DOHH2 (cell line): Measurements from ENCODE around the gene CACNA2D3.

Experiments used
- H3F3A ChIP-seq: fragments of 200-600 bp; sonication (generic), shearing (Covaris generic); 2 replicates; pipeline ENCODE4 v1.6.0; 2016; ENCODE audit warnings: antibody characterized with exemption, mild to moderate bottlenecking; ENCODE audit not compliant: control insufficient read depth, insufficient read depth
- H3K27ac ChIP-seq: fragments of 200-600 bp; sonication (generic); 2 replicates; pipeline ENCODE4 v1.5.1; 2014; ENCODE audit warnings: low read depth, mild to moderate bottlenecking, low read length, moderate library complexity
- H3K27me3 ChIP-seq: fragments of 200-600 bp; sonication (generic); 2 replicates; pipeline ENCODE4 v1.6.1; 2014; ENCODE audit warnings: mild to moderate bottlenecking, low read length, mixed read lengths; ENCODE audit not compliant: control insufficient read depth
- H3K36me3 ChIP-seq: fragments of 200-600 bp; sonication (generic); 2 replicates; pipeline ENCODE4 v1.6.1; 2014; ENCODE audit warnings: mild to moderate bottlenecking, low read length, moderate library complexity, mixed read lengths; ENCODE audit not compliant: control insufficient read depth
- H3K4me1 ChIP-seq: fragments of 200-600 bp; sonication (generic); 2 replicates; pipeline ENCODE4 v1.6.1; 2014; ENCODE audit warnings: mild to moderate bottlenecking, low read length, mixed read lengths; ENCODE audit not compliant: control insufficient read depth
- H3K4me2 ChIP-seq: fragments of 200-600 bp; sonication (generic); 2 replicates; pipeline ENCODE4 v1.6.0; 2014; ENCODE audit warnings: mild to moderate bottlenecking, low read length, moderate library complexity
- H3K4me3 ChIP-seq: fragments of 200-600 bp; sonication (generic); 2 replicates; pipeline ENCODE4 v1.5.1; 2014; ENCODE audit warnings: mild to moderate bottlenecking, low read length, mixed read lengths
- H3K79me2 ChIP-seq: fragments of 200-600 bp; sonication (generic); 2 replicates; pipeline ENCODE4 v1.6.1; 2014; ENCODE audit warnings: mild to moderate bottlenecking, low read length, mixed read lengths; ENCODE audit not compliant: control insufficient read depth
- H3K9me2 ChIP-seq: fragments of 200-600 bp; sonication (generic); replicated peaks from 2 replicates; pipeline ENCODE4 v1.6.1; 2014; ENCODE audit warnings: mild to moderate bottlenecking, low read length, mixed read lengths; ENCODE audit not compliant: control insufficient read depth
- H3K9me3 ChIP-seq: fragments of 200-600 bp; sonication (generic); 2 replicates; pipeline ENCODE4 v1.6.1; 2014; ENCODE audit warnings: antibody characterized with exemption, low read length, mixed read lengths; ENCODE audit not compliant: control insufficient read depth, insufficient read depth
- H4K20me1 ChIP-seq: fragments of 200-600 bp; sonication (generic); 2 replicates; pipeline ENCODE4 v1.6.0; 2014; ENCODE audit warnings: low read depth, mild to moderate bottlenecking, antibody characterized with exemption, low read length, moderate library complexity; ENCODE audit not compliant: control insufficient read depth, insufficient read depth
- CTCF ChIP-seq: fragments of 200-600 bp; sonication (generic); IDR thresholded peaks from one replicate; pipeline ENCODE4 v1.5.1; 2014; ENCODE audit warnings: antibody characterized with exemption, mild to moderate bottlenecking, low read depth, low read length; ENCODE audit not compliant: poor library complexity, severe bottlenecking
- EZH2phosphoT487 ChIP-seq: fragments of 200-600 bp; sonication (generic); IDR thresholded peaks from 2 replicates; pipeline ENCODE4 v1.6.1; 2017; ENCODE audit warnings: borderline replicate concordance, mild to moderate bottlenecking, antibody characterized with exemption, low read length, moderate library complexity, mixed read lengths

The CACNA2D3 gene

DNA sequence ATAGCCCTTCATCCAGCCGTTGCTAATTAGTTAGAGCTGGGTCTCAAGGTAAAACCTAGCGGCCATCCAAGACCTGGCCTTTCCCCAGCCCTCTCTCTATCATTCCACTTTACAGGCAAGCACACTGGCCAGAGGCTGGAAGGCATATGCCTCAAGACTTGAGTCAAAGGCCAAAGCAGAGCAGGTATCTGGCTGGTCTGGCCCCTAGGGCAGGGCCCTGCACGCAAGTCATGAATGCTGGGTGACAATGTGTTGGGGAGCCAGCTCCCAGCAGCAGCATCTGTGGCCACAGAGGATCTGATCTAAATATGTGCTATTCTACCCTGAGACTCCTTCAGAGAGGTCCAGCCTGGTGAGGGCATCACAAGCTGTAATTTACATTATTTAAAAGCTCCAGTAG is 691.9 kb downstream of the CACNA2D3 start:
- H3K79me2 ChIP-seq = no peaks in the 10 kb centered on the region
- no peaks in the 10 kb centered on the region for H3K27me3 ChIP-seq
- no peak overlapping the region for H3K4me3 ChIP-seq
- H3K9me2 ChIP-seq = no peaks in the 10 kb centered on the region
- H3K27ac ChIP-seq = no peak overlapping the region
- no peak overlapping the region for H3K4me2 ChIP-seq
- TF ChIP-seq EZH2phosphoT487 (no peak), CTCF (no peak)
- no peaks in the 10 kb centered on the region for H3K36me3 ChIP-seq
- no peaks in the 10 kb centered on the region for H3F3A ChIP-seq
- H3K4me1 ChIP-seq = no peaks in the 10 kb centered on the region
- H3K9me3 ChIP-seq = no peaks in the 10 kb centered on the region
- no peaks in the 10 kb centered on the region for H4K20me1 ChIP-seq

GRCh38 chr3:54817628-54818027 is 695.3 kb downstream of the CACNA2D3 start:
- H4K20me1 ChIP-seq = no peaks in the 10 kb centered on the region
- H3K9me2 ChIP-seq = no peaks in the 10 kb centered on the region
- no peak overlapping the region for H3K4me3 ChIP-seq
- H3K4me2 ChIP-seq = no peak overlapping the region
- no peaks in the 10 kb centered on the region for H3K27me3 ChIP-seq
- no peaks in the 10 kb centered on the region for H3K79me2 ChIP-seq
- no peaks in the 10 kb centered on the region for H3K4me1 ChIP-seq
- no peaks in the 10 kb centered on the region for H3K9me3 ChIP-seq
- H3K36me3 ChIP-seq = no peaks in the 10 kb centered on the region
- H3K27ac ChIP-seq = no peak overlapping the region
- no peaks in the 10 kb centered on the region for H3F3A ChIP-seq
- no peak for TF ChIP-seq CTCF
- no peak for TF ChIP-seq EZH2phosphoT487

GRCh38 chr3:54818486-54818885 is 696.1 kb downstream of the CACNA2D3 start:
- Histone ChIP-seq H3K27ac (no peak overlapping the region), H3K27me3 (no peaks in the 10 kb centered on the region), H3F3A (no peaks in the 10 kb centered on the region), H3K4me3 (no peak overlapping the region), H3K79me2 (no peaks in the 10 kb centered on the region), H3K9me2 (no peaks in the 10 kb centered on the region), H3K9me3 (no peaks in the 10 kb centered on the region), H4K20me1 (no peaks in the 10 kb centered on the region), H3K36me3 (no peaks in the 10 kb centered on the region), H3K4me1 (no peaks in the 10 kb centered on the region), H3K4me2 (no peak overlapping the region)
- TF ChIP-seq CTCF (no peak), EZH2phosphoT487 (no peak)

- Histone ChIP-seq H3K9me2 (no peaks in the 10 kb centered on the region), H3F3A (no peaks in the 10 kb centered on the region), H3K27me3 (no peaks in the 10 kb centered on the region), H3K4me3 (no peak overlapping the region), H3K4me1 (no peaks in the 10 kb centered on the region), H3K36me3 (no peaks in the 10 kb centered on the region), H3K79me2 (no peaks in the 10 kb centered on the region), H3K9me3 (no peaks in the 10 kb centered on the region), H3K4me2 (no peak overlapping the region), H3K27ac (no peak overlapping the region), H4K20me1 (no peaks in the 10 kb centered on the region)
- TF ChIP-seq EZH2phosphoT487 = no peak
- TF ChIP-seq CTCF = no peak
Observed at GRCh38 chr3:54818942-54819341, 696.6 kb downstream of the CACNA2D3 start.
